Thymus (tissue), 11 donors: ENCODE results near the gene MEST. TPM values are rescaled to one million over a fixed set of nuclear protein-coding genes. Genes with fewer than 3 reads are reported as not detected.

Experiments
- DNase-seq, 9 donors: peaks; one replicate each; pipeline ENCODE4 v3.0.0-alpha.2; 2013; ENCODE audit warnings: low spot score in 9 of 9, low read depth in 6 of 9, missing footprints in 1 of 9
- H3K27ac ChIP-seq, 2 donors: one replicate each; pipeline ENCODE4 v1.5.1; 2013; ENCODE audit warnings: control low read depth in 1 of 2, low read depth in 1 of 2, low read length in 1 of 2, mild to moderate bottlenecking in 1 of 2, moderate library complexity in 1 of 2
- H3K27me3 ChIP-seq, 2 donors: one replicate each; pipeline ENCODE4 v1.5.1; 2013; ENCODE audit warnings: low read length in 1 of 2; ENCODE audit not compliant: control insufficient read depth in 2 of 2, insufficient read depth in 1 of 2
- H3K36me3 ChIP-seq, 2 donors: one replicate each; pipeline ENCODE4 v1.5.1; 2013; ENCODE audit warnings: low read length in 1 of 2, mild to moderate bottlenecking in 1 of 2, moderate library complexity in 1 of 2; ENCODE audit not compliant: control insufficient read depth in 2 of 2, insufficient read depth in 2 of 2
- H3K4me1 ChIP-seq, 2 donors: one replicate each; pipeline ENCODE4 v1.5.1; 2013; ENCODE audit warnings: low read length in 2 of 2; ENCODE audit not compliant: control insufficient read depth in 2 of 2, insufficient read depth in 2 of 2
- H3K4me3 ChIP-seq, 2 donors: one replicate each; pipeline ENCODE4 v1.5.1; 2013; ENCODE audit warnings: low read length in 2 of 2, control low read depth in 1 of 2, mild to moderate bottlenecking in 1 of 2
- H3K9me3 ChIP-seq, 2 donors: one replicate each; pipeline ENCODE4 v1.5.1; 2013; ENCODE audit warnings: low read length in 1 of 2, mild to moderate bottlenecking in 1 of 2; ENCODE audit not compliant: control insufficient read depth in 2 of 2, insufficient read depth in 1 of 2
- WGBS: extraction: QIAGEN DNeasy Blood & Tissue Kit; methylation state at CpG from one replicate; pipeline ENCODE4 v1.1.7; 2013; 5-methylcytosine and 5-hydroxymethylcytosine counted together
- polyA plus RNA-seq: library from polyadenylated mRNA; stranded (reverse); fragments of 200-250 nt; gene quantifications from one replicate; pipeline ENCODE4 v1.2.3, GENCODE V29; 2013
- total RNA-seq: library from RNA; stranded (reverse); fragments of 120-200 nt; gene quantifications from one replicate; pipeline ENCODE4 v1.2.4, GENCODE V29; 2013
- donor health status: healthy.

The MEST gene
- total and polyA plus RNA-seq, 2 donors, result 15.8 to 58.8 TPM

DNA sequence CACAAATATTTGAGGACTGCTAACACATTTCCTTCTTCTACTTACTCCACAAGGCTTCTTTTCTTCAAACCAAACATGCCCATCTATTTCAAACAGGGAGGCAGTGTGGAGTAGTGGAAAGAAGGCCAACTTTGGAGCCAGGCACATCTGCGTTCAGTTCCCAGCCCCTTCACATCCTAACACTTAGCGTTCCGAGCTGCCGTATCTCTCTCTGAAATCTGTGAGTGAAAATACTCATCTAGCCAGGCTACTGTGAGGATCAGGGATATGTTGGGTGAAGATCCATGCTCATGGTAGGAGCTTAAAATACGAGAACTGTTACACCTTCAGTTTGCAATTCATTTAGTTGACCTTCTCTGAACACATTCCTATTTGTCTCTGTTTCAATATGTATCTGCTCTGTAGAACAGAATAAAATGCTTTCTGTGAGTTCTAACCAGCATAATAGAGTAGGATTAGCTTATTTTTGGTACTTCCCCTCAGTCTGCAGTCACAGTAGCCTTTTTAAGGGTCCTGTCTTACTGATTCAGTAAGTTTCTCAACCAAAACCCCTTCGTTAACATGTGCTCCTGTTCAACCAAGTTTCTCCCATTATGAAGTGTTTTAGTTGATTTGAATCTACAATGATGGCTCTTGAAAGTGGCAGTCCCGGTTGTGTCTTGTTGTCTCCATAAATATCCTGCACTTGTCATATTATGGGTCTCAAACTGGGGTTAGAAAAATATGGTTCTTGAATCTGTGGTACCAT is 3.3 kb upstream of the MEST start:
- no peak for DNase-seq
- no peak overlapping the region for H3K4me3 ChIP-seq
- H3K27me3 ChIP-seq, result peaks cover 0 to 58% of the 10 kb centered on the region in 2 donors
- WGBS, result 96% methylated on average over 7 of the region's 7 CpGs
- peaks cover 6 to 46% of the 10 kb centered on the region in 2 donors for H3K4me1 ChIP-seq
- H3K27ac ChIP-seq, result no peak overlapping the region
- H3K36me3 ChIP-seq, result no peaks in the 10 kb centered on the region
- peaks cover 3 to 34% of the 10 kb centered on the region in 2 donors for H3K9me3 ChIP-seq

DNA sequence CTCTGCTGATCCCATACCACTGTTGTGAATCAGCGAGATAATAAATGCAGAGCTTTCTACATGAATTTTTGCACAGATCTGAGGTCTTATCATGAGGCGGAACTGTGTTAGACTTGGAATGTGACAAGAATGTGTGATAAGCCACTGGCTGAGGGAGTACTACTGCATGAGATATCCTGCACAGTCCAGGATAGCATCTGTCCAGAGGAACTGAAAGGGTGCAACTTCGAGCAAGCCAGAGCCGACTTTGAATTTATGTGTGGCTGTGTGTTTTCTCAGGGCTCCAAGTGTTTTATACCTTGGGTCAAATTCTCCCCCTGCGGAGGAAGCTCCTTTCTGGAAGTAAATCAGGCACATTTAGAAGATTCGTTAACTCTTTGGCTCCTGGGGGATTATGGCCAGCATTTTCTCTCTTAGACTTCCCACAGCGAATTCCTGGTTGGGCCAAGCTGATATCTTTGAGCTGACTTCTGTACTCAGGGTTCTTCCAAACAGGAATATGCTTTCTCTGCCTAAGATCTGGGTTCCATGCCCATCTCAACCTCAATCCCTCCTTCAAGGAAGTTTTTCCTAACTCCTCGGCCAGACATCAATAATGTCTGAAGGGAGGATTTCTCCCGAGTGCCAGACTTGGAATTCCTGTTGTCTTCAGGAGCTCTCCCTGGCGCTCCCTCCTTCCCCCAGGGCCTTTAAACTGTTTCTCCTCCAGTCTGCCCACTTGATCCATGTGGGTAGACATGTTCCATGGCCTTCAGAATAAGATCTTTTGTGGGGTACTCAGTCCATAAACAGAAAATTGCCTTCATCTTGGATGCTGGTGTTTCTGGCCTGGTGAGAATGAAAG is 2.5 kb upstream of the MEST start:
- Histone ChIP-seq H3K27ac (peak overlapping the region in 1 of 2 donors; percentile 52), H3K9me3 (peaks cover 3 to 35% of the 10 kb centered on the region in 2 donors), H3K27me3 (peaks cover 0 to 65% of the 10 kb centered on the region in 2 donors), H3K36me3 (no peaks in the 10 kb centered on the region), H3K4me3 (no peak overlapping the region), H3K4me1 (peaks cover 6 to 46% of the 10 kb centered on the region in 2 donors)
- 91% methylated on average over 10 of the region's 10 CpGs for WGBS
- DNase-seq, result no peak

DNA sequence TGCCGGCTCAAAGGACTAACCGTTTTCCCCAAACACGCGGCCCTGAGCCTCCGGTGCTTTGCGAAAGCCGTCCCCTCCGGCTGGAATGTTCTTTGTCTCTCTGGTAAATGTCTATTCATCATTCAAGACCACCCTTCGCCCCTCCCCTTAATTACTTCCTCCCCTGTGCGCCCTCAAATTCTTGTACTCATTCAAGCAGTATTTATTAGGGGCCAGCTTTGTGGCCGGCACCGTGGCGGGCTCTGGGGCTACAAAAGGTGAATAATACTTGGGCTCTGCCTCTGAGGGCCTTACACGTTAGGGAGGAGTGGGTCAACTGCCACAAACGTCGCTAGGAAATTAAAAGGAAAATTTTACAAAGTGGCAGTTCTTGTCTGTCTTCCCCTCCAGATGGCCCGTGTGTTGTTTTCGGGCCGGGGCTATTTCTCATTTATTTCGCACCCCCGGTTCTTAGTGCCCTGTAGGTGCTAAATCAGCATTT is 1.5 kb upstream of the MEST start:
- H3K4me3 ChIP-seq, result peak overlapping the region; percentile 2 to 27
- peaks cover 6 to 46% of the 10 kb centered on the region in 2 donors for H3K4me1 ChIP-seq
- 68% methylated on average over 21 of the region's 21 CpGs for WGBS

DNA sequence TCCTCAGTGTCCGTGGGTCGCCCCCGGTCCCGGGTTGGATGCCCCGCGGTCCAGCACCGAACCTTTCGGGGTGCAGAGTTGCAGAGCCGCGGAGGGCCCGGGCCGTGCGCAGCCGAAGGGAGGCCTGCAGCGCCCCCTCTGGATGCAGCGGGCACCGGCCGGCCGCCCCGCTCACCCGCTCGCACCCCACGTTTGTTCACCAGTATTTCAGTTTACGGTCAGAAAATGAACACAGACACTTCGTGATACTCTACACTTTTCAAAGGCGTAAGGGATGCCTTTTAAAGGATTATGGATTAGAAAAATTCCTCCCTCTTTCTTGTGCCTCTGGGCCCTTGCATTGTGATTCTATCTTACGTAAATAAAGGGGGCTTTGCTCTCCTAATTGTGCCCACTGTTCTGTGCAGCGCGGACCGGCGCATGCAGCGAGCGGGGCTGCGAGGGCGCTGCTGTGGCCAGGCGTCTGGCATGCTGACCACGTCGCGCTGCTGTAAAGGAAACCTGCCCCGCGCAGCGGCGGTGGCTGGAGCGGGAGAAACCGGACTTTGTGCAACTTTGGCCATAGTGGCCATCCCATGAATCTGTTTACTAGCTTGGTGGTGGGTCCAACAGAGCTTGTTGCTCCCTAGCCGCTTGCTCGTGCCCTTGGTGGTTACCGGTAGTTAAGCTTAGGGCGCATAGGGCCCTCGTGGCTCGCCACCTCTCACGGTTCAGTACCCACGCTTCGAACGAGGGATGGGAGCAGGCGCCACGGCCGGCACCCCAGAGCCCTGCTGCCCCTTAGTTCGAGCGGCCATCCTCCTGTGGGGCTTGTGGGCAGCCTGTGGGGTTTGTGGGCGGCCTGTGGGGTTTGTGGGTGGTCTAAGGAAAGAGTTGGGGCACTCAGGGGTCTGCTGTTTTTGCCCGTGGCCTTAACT is 739 bp upstream of the MEST start:
- peaks cover 3 to 35% of the 10 kb centered on the region in 2 donors for H3K9me3 ChIP-seq
- H3K36me3 ChIP-seq, result no peaks in the 10 kb centered on the region
- peak overlapping the region; percentile 27 to 48 for H3K4me3 ChIP-seq
- peaks cover 0 to 63% of the 10 kb centered on the region in 2 donors for H3K27me3 ChIP-seq
- peaks cover 4 to 41% of the 10 kb centered on the region in 2 donors for H3K4me1 ChIP-seq
- peak overlapping the region in 1 of 2 donors; percentile 61 for H3K27ac ChIP-seq
- DNase-seq, result peak in 3 of 9 donors; percentile 33 to 57 (median 42)
- 52% methylated on average over 62 of the region's 62 CpGs for WGBS

More for the DNA sequence above, 1.5 kb upstream of the MEST start:
- no peak for DNase-seq
- Histone ChIP-seq H3K27me3 (peaks cover 0 to 65% of the 10 kb centered on the region in 2 donors), H3K36me3 (no peaks in the 10 kb centered on the region), H3K27ac (peak overlapping the region in 1 of 2 donors; percentile 61), H3K9me3 (peaks cover 3 to 35% of the 10 kb centered on the region in 2 donors)

DNA sequence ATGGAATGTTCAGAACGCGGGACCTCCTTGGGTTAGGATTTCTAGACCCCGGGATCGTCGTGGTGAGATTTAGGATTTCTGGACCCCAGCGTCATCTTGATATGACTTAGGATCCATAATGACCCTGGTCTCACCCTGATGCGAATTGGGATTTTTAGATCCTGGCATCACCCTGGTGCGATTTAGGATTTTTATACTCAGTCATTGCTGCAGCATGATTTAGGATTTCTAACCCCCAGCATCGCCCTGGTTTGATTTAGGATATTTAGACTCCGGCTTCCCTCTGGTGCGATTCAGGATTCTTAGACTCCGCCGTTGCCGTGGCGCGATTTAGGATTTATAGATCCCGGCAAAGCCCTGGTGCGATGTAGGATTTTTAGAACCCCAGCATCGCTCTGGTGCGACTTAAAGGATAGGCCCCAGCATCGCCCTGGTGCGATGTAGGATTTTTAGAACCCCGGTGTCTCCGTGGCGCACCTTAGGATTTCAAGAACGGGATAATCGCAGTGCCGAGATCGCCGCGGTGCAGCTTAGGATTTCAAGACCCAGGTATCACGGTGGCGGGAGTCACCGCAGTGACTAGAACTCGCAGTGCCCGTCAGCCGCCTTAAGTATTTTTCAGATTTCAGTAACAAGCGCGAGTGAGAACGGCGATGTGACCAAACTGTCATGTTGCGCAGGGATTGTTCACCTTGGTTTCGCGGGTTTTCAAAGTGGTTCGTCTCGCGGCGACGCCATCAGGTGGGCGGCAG is 814 bp downstream of the MEST start:
- no peak overlapping the region for H3K27ac ChIP-seq
- no peak for DNase-seq
- peak overlapping the region; percentile 42 to 48 for H3K4me3 ChIP-seq
- peaks cover 3 to 35% of the 10 kb centered on the region in 2 donors for H3K9me3 ChIP-seq
- H3K4me1 ChIP-seq, result peaks cover 0 to 28% of the 10 kb centered on the region in 2 donors
- H3K36me3 ChIP-seq, result no peaks in the 10 kb centered on the region
- WGBS, result 50% methylated on average over 50 of the region's 50 CpGs
- H3K27me3 ChIP-seq, result peaks cover 0 to 51% of the 10 kb centered on the region in 2 donors

DNA sequence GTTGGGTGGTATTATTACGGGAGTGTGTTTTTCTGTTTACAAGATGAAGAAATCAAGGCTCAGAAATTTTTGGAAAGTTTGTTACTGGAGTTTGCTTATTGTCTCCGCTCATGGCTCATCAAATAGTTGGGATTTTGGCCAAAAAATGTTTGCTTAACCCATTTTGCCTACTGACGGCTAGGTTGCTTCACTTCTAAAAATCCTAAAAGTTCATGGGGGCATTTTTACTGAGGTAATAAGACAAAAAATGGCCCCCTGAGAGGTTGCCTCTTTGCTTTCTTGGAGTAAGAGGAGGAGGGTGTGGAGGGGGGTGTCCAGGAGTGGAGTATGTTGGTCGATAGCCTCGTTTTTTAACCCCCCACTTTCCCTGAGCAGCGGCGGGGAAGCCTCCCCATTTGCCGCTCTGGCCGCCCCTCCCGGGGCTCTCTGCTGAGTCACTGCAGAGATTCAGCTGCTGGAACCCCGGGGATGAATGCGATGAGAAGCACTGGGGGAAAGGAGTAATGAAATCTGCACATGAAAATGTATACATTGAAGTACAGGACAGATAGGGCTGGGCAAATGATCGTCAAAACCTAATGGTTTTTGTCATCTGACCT is 1.5 kb downstream of the MEST start:
- Histone ChIP-seq H3K27me3 (peaks cover 0 to 49% of the 10 kb centered on the region in 2 donors), H3K27ac (no peak overlapping the region)
- no peak for DNase-seq

DNA sequence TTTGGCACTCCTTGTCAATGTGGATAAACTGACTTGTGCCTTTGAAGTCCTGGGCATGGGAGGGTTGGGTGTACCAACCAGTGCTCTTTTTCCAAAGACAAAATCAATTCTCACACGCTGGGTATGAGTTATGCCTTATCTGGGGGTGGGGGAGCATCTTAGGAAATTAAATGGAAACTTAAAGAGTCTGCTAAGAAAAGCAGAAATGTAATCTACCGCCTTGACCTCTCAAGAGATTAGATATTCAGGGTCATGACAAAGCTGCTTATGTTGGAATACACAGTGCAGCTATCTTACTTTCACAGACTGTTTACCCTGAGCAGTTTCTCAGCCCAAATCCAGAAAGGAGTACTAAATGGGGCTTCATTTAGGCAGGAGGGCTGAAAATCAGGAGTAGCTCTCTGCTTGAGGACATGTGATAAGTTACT is 2.6 kb downstream of the MEST start:
- Histone ChIP-seq H3K27ac (no peak overlapping the region), H3K4me1 (peaks cover 0 to 23% of the 10 kb centered on the region in 2 donors), H3K9me3 (peaks cover 3 to 35% of the 10 kb centered on the region in 2 donors), H3K27me3 (peaks cover 0 to 44% of the 10 kb centered on the region in 2 donors), H3K36me3 (peaks cover 0 to 6% of the 10 kb centered on the region in 2 donors), H3K4me3 (no peak overlapping the region)
- DNase-seq, result no peak
- WGBS, result 77% methylated on average over 2 of the region's 2 CpGs

More for the DNA sequence above, 1.5 kb downstream of the MEST start:
- Histone ChIP-seq H3K9me3 (peaks cover 3 to 35% of the 10 kb centered on the region in 2 donors), H3K4me3 (peak overlapping the region; percentile 42 to 48), H3K4me1 (peaks cover 0 to 23% of the 10 kb centered on the region in 2 donors), H3K36me3 (peaks cover 0 to 4% of the 10 kb centered on the region in 2 donors)
- WGBS, result 40% methylated on average over 13 of the region's 13 CpGs
